Measurements from ENCODE around the gene UBALD1. TPM values are rescaled to one million over a fixed set of nuclear protein-coding genes. Genes with fewer than 3 reads are reported as not detected.

The UBALD1 gene
- total RNA-seq, 1 donor from 2014 or later: 17.6 TPM

GRCh38 chr16:4611337-4612021 lies 3.2 kb downstream of the UBALD1 start:
- TF ChIP-seq CTCF (conservative IDR thresholded peaks at IDR 0.05): no peak
- no peaks in the 10 kb centered on the region for H3K27me3 Mint-ChIP-seq (ENCODE audit: low read depth)
- H3K36me3 Mint-ChIP-seq (ENCODE audit: low read depth): no peaks in the 10 kb centered on the region
- H3K4me3 Mint-ChIP-seq: peak overlapping the region; percentile 62
- DNase-seq (ENCODE audit: low read depth, low spot score): no peak
- peaks cover 7% of the 10 kb centered on the region for H3K4me1 Mint-ChIP-seq
- no peak overlapping the region for H3K27ac Mint-ChIP-seq (ENCODE audit: unreplicated experiment)
- H3K9me3 Mint-ChIP-seq: no peaks in the 10 kb centered on the region

GRCh38 chr16:4610011-4611005 lies 4.4 kb downstream of the UBALD1 start:
- no peaks in the 10 kb centered on the region for H3K36me3 Mint-ChIP-seq (ENCODE audit: low read depth)
- no peaks in the 10 kb centered on the region for H3K27me3 Mint-ChIP-seq (ENCODE audit: low read depth)
- no peak for TF ChIP-seq CTCF (conservative IDR thresholded peaks at IDR 0.05)
- H3K9me3 Mint-ChIP-seq: no peaks in the 10 kb centered on the region
- H3K4me3 Mint-ChIP-seq: peak overlapping the region; percentile 38
- H3K27ac Mint-ChIP-seq (ENCODE audit: unreplicated experiment): no peak overlapping the region
- H3K4me1 Mint-ChIP-seq: no peaks in the 10 kb centered on the region
- no peak for DNase-seq (ENCODE audit: low read depth, low spot score)

DNA sequence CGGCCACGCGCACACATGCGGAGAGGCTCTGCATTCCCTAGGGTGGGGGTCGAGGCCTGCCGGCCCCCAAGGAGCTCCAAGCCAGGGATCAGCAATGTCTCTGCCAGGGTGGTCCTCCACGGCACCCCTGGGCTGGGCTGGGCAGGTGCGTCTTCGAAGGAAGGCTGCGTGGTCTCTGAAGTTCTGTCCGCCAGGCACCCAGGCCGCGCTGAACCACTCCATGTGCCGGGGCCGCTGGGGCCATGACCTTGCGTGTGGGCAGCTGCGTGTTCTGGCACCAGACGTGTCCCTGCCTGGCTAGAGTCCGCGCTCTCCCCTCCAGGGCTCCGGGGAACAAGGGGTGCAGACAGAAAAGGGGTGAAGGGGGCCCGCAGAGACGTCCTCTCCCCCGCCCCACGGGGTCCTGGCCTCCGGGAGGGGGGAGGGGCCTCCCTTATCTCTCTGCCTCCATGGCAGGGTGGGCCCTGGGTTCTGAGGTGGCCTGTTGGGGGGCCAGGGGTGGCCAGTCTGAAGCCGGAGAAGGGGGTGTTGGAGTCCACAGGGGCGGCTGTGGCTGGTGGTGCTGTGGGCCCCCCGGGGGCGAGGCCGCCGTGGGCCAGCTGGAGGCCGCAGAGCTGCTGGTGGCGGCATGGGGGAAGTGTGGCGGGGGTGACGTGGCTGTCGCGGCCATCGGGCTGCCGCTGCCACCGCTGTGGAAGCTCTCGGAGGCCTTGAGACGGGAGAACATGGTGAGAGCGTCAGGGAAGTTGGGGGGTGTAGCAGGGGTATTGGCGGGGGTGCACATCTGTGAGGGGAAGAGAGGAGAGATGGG lies 5.3 kb downstream of the UBALD1 start:
- H3K27me3 Mint-ChIP-seq (ENCODE audit: low read depth): no peaks in the 10 kb centered on the region
- H3K9me3 Mint-ChIP-seq: no peaks in the 10 kb centered on the region
- no peak overlapping the region for H3K27ac Mint-ChIP-seq (ENCODE audit: unreplicated experiment)
- DNase-seq (ENCODE audit: low read depth, low spot score): no peak
- H3K36me3 Mint-ChIP-seq (ENCODE audit: low read depth): no peaks in the 10 kb centered on the region
- H3K4me3 Mint-ChIP-seq: no peak overlapping the region
- TF ChIP-seq CTCF (conservative IDR thresholded peaks at IDR 0.05): no peak
- no peaks in the 10 kb centered on the region for H3K4me1 Mint-ChIP-seq

DNA sequence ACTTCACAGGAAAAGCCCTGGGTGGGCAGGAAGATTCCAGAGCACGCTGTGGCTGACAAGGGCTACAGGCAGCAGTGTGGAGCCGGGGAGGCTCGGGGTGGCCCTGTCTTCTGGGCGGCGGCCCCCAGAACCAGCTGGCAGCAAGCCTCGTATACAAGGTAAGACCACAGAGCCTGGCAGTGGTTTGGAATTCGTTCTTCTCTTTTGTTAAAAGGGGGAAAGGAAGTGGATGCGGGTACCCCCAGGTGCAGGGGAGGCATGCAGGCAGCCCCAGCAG lies 6.0 kb downstream of the UBALD1 start:
- DNase-seq (ENCODE audit: low read depth, low spot score): no peak
- Mint-ChIP-seq H3K27ac (ENCODE audit: unreplicated experiment) (no peak overlapping the region), H3K9me3 (no peaks in the 10 kb centered on the region), H3K27me3 (ENCODE audit: low read depth) (no peaks in the 10 kb centered on the region), H3K4me3 (no peak overlapping the region), H3K36me3 (ENCODE audit: low read depth) (no peaks in the 10 kb centered on the region), H3K4me1 (no peaks in the 10 kb centered on the region)
- no peak for TF ChIP-seq CTCF (conservative IDR thresholded peaks at IDR 0.05)
